ENCODE data around the gene OXCT2.

DNA sequence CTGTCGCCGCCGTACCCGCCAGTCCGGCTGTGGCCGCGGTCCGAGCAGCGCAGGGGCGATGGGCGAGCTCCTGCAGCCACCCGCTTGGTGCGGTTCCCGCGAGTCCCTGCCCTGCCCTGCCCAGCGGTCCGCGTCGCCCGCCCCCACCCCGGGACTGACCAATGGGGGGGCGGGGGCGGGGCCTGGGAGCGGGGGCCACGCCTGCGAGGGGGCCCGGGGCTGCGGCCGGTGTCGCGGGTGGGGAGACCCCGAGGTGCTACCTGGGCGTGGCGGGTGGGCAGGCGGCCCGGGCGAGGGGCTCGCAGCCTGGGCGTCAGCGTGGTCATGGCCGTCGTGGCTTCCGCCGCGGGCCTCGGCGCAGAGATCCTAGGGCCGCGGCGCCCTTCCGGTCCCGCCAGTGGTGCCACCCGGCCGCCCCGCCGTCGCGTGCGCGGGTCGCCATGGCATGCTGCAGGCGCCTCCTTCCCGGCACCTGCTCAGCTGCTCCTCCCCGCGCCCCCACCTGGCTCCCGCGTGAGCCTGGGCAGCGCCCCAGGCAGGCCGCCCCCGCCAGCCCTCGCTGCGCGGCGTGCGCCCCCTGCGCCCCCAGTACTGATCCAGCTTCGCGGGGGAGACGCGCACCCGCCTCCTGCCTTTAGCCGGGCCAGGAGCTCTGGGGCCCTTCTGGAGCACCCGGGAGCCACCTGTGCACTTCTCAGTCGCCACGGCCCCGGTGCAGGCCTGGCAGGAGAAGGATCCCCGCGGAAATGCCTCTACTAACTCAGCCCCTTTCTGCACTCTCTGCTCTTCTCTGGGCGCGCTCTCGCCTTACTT, 17.8 kb upstream of the OXCT2 start, which contains the start of gene BMP8B:
- TF ChIP-seq, protein P1, sequence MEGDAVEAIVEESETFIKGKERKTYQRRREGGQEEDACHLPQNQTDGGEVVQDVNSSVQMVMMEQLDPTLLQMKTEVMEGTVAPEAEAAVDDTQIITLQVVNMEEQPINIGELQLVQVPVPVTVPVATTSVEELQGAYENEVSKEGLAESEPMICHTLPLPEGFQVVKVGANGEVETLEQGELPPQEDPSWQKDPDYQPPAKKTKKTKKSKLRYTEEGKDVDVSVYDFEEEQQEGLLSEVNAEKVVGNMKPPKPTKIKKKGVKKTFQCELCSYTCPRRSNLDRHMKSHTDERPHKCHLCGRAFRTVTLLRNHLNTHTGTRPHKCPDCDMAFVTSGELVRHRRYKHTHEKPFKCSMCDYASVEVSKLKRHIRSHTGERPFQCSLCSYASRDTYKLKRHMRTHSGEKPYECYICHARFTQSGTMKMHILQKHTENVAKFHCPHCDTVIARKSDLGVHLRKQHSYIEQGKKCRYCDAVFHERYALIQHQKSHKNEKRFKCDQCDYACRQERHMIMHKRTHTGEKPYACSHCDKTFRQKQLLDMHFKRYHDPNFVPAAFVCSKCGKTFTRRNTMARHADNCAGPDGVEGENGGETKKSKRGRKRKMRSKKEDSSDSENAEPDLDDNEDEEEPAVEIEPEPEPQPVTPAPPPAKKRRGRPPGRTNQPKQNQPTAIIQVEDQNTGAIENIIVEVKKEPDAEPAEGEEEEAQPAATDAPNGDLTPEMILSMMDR (IDR thresholded peaks at IDR 0.05): no peak
- TF ChIP-seq POLR2A (IDR thresholded peaks at IDR 0.05): peak; percentile 34 to 62
